Measurements from ENCODE around the gene CNTN5.

DNA sequence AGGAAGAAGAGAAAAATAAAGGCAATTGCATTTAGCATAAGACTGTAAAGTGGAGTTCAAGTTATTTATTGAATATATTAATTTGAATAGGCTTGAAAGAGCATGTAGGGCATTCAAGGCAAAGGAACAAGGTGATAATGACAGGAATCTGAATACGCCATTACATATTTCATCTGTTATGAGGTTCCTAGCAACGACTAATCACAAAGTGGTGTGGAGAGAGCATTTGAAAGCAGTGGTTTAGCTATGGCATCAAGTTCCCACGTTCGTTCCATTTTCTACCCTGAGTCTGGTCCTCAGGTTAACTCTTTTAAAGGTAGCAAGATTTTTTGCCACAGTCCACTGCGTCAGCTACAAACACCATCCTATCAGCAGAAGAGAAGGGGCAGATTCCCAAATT is 59.4 kb downstream of the CNTN5 start:
- TF ChIP-seq, protein P1, sequence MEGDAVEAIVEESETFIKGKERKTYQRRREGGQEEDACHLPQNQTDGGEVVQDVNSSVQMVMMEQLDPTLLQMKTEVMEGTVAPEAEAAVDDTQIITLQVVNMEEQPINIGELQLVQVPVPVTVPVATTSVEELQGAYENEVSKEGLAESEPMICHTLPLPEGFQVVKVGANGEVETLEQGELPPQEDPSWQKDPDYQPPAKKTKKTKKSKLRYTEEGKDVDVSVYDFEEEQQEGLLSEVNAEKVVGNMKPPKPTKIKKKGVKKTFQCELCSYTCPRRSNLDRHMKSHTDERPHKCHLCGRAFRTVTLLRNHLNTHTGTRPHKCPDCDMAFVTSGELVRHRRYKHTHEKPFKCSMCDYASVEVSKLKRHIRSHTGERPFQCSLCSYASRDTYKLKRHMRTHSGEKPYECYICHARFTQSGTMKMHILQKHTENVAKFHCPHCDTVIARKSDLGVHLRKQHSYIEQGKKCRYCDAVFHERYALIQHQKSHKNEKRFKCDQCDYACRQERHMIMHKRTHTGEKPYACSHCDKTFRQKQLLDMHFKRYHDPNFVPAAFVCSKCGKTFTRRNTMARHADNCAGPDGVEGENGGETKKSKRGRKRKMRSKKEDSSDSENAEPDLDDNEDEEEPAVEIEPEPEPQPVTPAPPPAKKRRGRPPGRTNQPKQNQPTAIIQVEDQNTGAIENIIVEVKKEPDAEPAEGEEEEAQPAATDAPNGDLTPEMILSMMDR (IDR thresholded peaks at IDR 0.05): no peak
- TF ChIP-seq POLR2A (IDR thresholded peaks at IDR 0.05) (no peak), EP300 (IDR thresholded peaks at IDR 0.05) (no peak), POLR2AphosphoS5 (IDR thresholded peaks at IDR 0.05) (no peak)

All from suprapubic skin (tissue), 4 donors.